WTC11 (cell line): ENCODE results near the gene ANKIB1. TPM values are rescaled to one million over a fixed set of nuclear protein-coding genes. Genes with fewer than 3 reads are reported as not detected.
"Not testable (repeated sequence)": the region's sequence is repeated elsewhere in the genome, so short reads cannot be mapped to it uniquely, and the experiment has no call there.

Experiments used
- ATAC-seq: fragments of 200-7000 bp; cut with Tn5 transposase; 2 replicates; pipeline ENCODE4 v1.10.0; 2021; ENCODE audit warnings: mild to moderate bottlenecking, moderate library complexity
- CTCF ChIA-PET: fragments of 300-600 bp; sonication (Branson Sonifier 250); formaldehyde crosslinking; loops from one replicate; lab custom pipeline; 2021; ENCODE audit warnings: antibody characterized with exemption; lab: Charles Lee
- POLR2A ChIA-PET: fragments of 350-600 bp; sonication (Branson Sonifier 250); formaldehyde crosslinking; loops from one replicate; lab custom pipeline; 2021; ENCODE audit warnings: antibody characterized with exemption; lab: Charles Lee
- DNase-seq: peaks from one replicate; pipeline ENCODE4 v3.0.0; 2021; ENCODE audit warnings: low spot score
- H3K27ac Mint-ChIP-seq: 2 replicates; pipeline ENCODE4 v1.8.0; 2021; ENCODE audit warnings: mixed read lengths
- H3K27me3 Mint-ChIP-seq: 2 replicates; pipeline ENCODE4 v1.8.0; 2021; ENCODE audit warnings: low read depth, mild to moderate bottlenecking, moderate library complexity, mixed read lengths
- H3K36me3 Mint-ChIP-seq: 2 replicates; pipeline ENCODE4 v1.8.0; 2021; ENCODE audit warnings: mixed read lengths
- H3K4me1 Mint-ChIP-seq: 2 replicates; pipeline ENCODE4 v1.8.0; 2022; ENCODE audit warnings: mixed read lengths
- H3K4me3 Mint-ChIP-seq: 2 replicates; pipeline ENCODE4 v1.8.0; 2021; ENCODE audit warnings: mild to moderate bottlenecking, moderate library complexity, mixed read lengths
- H3K9me3 Mint-ChIP-seq: 2 replicates; pipeline ENCODE4 v1.8.0; 2021; ENCODE audit warnings: mixed read lengths
- CDX4 ChIP-seq: fragments of 250-450 bp; sonication (Bioruptor Pico); IDR thresholded peaks from 2 replicates; pipeline ENCODE4 v1.9.0; 2021; ENCODE audit warnings: moderate library complexity, mild to moderate bottlenecking, inconsistent platforms, borderline replicate concordance
- CREM ChIP-seq: sonication (generic); formaldehyde crosslinking; IDR thresholded peaks from 2 replicates; pipeline ENCODE4 v1.8.1; 2022; ENCODE audit warnings: mild to moderate bottlenecking, missing genetic modification reagents, moderate library complexity
- CTCF ChIP-seq: fragments of 200-600 bp; IDR thresholded peaks from 2 replicates; pipeline ENCODE4 v1.8.0; 2022; ENCODE audit warnings: antibody characterized with exemption
- E2F4 ChIP-seq: sonication (generic); formaldehyde crosslinking; IDR thresholded peaks from 2 replicates; pipeline ENCODE4 v1.8.1; 2022; ENCODE audit warnings: low read depth, mild to moderate bottlenecking, moderate library complexity, missing genetic modification reagents, borderline replicate concordance
- ESRRA ChIP-seq: sonication (generic); formaldehyde crosslinking; IDR thresholded peaks from 2 replicates; pipeline ENCODE4 v1.8.1; 2022; ENCODE audit warnings: mild to moderate bottlenecking, missing genetic modification reagents, borderline replicate concordance
- ETV6 ChIP-seq: sonication (generic); formaldehyde crosslinking; IDR thresholded peaks from 2 replicates; pipeline ENCODE4 v1.8.1; 2022; ENCODE audit warnings: mild to moderate bottlenecking, missing genetic modification reagents
- FOXJ3 ChIP-seq: sonication (generic); formaldehyde crosslinking; IDR thresholded peaks from 2 replicates; pipeline ENCODE4 v1.9.0; 2021; ENCODE audit warnings: missing genetic modification reagents, mild to moderate bottlenecking, borderline replicate concordance
- GTF2I ChIP-seq: fragments of 250-450 bp; sonication (Bioruptor Pico); conservative IDR thresholded peaks from 2 replicates; pipeline ENCODE4 v1.4.0; 2021; ENCODE audit warnings: mild to moderate bottlenecking
- NFYB ChIP-seq: sonication (generic); formaldehyde crosslinking; conservative IDR thresholded peaks from 2 replicates; pipeline ENCODE4 v1.8.0; 2022; ENCODE audit warnings: low read depth, missing genetic modification reagents
- NR1H2 ChIP-seq: sonication (generic); formaldehyde crosslinking; IDR thresholded peaks from 2 replicates; pipeline ENCODE4 v1.9.0; 2021; ENCODE audit warnings: mild to moderate bottlenecking, moderate library complexity, missing genetic modification reagents
- PRRX2 ChIP-seq: fragments of 250-450 bp; sonication (Bioruptor Pico); IDR thresholded peaks from 2 replicates; pipeline ENCODE4 v1.8.0; 2021; ENCODE audit warnings: mild to moderate bottlenecking
- TEAD4 ChIP-seq: sonication (generic); formaldehyde crosslinking; IDR thresholded peaks from 2 replicates; pipeline ENCODE4 v1.8.0; 2022; ENCODE audit warnings: mild to moderate bottlenecking, missing genetic modification reagents
- ZNF425 ChIP-seq: fragments of 250-450 bp; sonication (Bioruptor Pico); conservative IDR thresholded peaks from 2 replicates; pipeline ENCODE4 v1.9.0; 2021; ENCODE audit warnings: mild to moderate bottlenecking
- ZNF671 ChIP-seq: fragments of 250-450 bp; sonication (Bioruptor Pico); IDR thresholded peaks from 2 replicates; pipeline ENCODE4 v1.8.0; 2021; ENCODE audit warnings: mild to moderate bottlenecking
- total RNA-seq: library from RNA; stranded (reverse); gene quantifications from 3 replicates; pipeline ENCODE4 v1.2.3, GENCODE V29; 2021
- TF ChIP-seq, protein P1 (sequence below): fragments of 250-450 bp; sonication (Bioruptor Pico); IDR thresholded peaks from 2 replicates; pipeline ENCODE4 v1.9.0; 2021; ENCODE audit warnings: mild to moderate bottlenecking

ANKIB1 gene
- total RNA-seq, 1 experiment from 2014 or later = 38.5 TPM

- Mint-ChIP-seq H3K36me3 (peaks cover 17% of the 10 kb centered on the region), H3K4me1 (peaks cover 2% of the 10 kb centered on the region; the same call in 1 of the 2 replicates), H3K4me3 (no peak overlapping the region), H3K9me3 (0 out of 2 replicates have a peak, but pooled peaks cover 4% of the 10 kb centered on the region), H3K27ac (no peak overlapping the region), H3K27me3 (no peaks in the 10 kb centered on the region)
- TF ChIP-seq CTCF = no peak
- ChIA-PET POLR2A (interaction anchor here (0.7 kb wide), 1 partner anchor 583 kb away, joined by 7 read pairs; no protein-coding TSS in a partner anchor), CTCF (no interaction called here)
- DNase-seq (peak; percentile 14), ATAC-seq (peak; percentile 67)
Measured at GRCh38 chr7:92357260-92357659, 111.5 kb downstream of the ANKIB1 start.

DNA sequence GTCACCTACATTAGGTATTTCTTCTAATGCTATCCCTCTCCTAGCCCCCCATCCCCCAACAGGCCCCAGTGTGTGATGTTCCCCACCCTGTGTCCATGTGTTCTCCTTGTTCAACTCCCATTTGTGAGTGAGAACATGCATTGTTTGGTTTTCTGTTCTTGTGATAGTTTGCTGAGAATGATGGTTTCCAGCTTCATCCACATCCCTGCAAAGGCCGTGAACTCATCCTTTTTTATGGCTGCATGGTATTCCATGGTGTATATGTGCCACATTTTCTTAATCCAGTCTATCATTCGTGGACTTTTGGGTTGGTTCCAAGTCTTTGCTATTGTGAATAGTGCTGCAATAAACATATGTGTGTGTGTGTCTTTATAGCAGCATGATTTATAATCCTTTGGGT is 113.4 kb downstream of the ANKIB1 start:
- H3K27ac Mint-ChIP-seq, H3K4me1 Mint-ChIP-seq, DNase-seq, POLR2A ChIA-PET, H3K9me3 Mint-ChIP-seq, H3K4me3 Mint-ChIP-seq, H3K27me3 Mint-ChIP-seq, ATAC-seq, CTCF ChIA-PET: not testable (repeated sequence)
- peaks cover 19% of the 10 kb centered on the region for H3K36me3 Mint-ChIP-seq

- Mint-ChIP-seq H3K27me3 (no peaks in the 10 kb centered on the region), H3K27ac (no peak overlapping the region), H3K4me1 (peaks cover 2% of the 10 kb centered on the region; the same call in 1 of the 2 replicates), H3K9me3 (0 out of 2 replicates have a peak, but pooled peaks cover 4% of the 10 kb centered on the region), H3K4me3 (no peak overlapping the region), H3K36me3 (peaks cover 16% of the 10 kb centered on the region; the same call in 1 of the 2 replicates)
- no peak for ATAC-seq
- TF ChIP-seq ETV6 = no peak
- TF ChIP-seq ESRRA (CRISPR knock-in tag) = no peak
- TF ChIP-seq, protein P1, sequence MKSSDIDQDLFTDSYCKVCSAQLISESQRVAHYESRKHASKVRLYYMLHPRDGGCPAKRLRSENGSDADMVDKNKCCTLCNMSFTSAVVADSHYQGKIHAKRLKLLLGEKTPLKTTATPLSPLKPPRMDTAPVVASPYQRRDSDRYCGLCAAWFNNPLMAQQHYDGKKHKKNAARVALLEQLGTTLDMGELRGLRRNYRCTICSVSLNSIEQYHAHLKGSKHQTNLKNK = no peak
- no peak for TF ChIP-seq PRRX2 (CRISPR knock-in tag)
- TF ChIP-seq CTCF = no peak
- TF ChIP-seq E2F4 (CRISPR knock-in tag) = no peak
- TF ChIP-seq CREM = no peak
- no peak for TF ChIP-seq GTF2I (CRISPR knock-in tag)
- no peak for TF ChIP-seq TEAD4
- no peak for TF ChIP-seq NFYB (CRISPR knock-in tag)
- TF ChIP-seq ZNF425 (CRISPR knock-in tag) = no peak
- no peak for TF ChIP-seq ZNF671 (CRISPR knock-in tag)
- no peak for TF ChIP-seq FOXJ3 (CRISPR knock-in tag)
- TF ChIP-seq CDX4 (CRISPR knock-in tag) = no peak
- no peak for TF ChIP-seq NR1H2 (CRISPR knock-in tag)
- DNase-seq = no peak
- ChIA-PET CTCF (no interaction called here), POLR2A (no interaction called here)
Measured at GRCh38 chr7:92359801-92360200, 114.0 kb downstream of the ANKIB1 start.
